Subcutaneous preadipocyte (primary cell): ENCODE measurements around the gene CD40LG. TPM values are rescaled to one million over a fixed set of nuclear protein-coding genes. Genes with fewer than 3 reads are reported as not detected.

ENCODE experiments used
- total RNA-seq: library from RNA; depleted of rRNA; stranded (reverse); fragments of >200 nt; gene quantifications from 2 replicates; pipeline ENCODE4 v1.2.3, GENCODE V29; 2012

CD40LG gene
- not detected in 2 replicates for total RNA-seq

DNA sequence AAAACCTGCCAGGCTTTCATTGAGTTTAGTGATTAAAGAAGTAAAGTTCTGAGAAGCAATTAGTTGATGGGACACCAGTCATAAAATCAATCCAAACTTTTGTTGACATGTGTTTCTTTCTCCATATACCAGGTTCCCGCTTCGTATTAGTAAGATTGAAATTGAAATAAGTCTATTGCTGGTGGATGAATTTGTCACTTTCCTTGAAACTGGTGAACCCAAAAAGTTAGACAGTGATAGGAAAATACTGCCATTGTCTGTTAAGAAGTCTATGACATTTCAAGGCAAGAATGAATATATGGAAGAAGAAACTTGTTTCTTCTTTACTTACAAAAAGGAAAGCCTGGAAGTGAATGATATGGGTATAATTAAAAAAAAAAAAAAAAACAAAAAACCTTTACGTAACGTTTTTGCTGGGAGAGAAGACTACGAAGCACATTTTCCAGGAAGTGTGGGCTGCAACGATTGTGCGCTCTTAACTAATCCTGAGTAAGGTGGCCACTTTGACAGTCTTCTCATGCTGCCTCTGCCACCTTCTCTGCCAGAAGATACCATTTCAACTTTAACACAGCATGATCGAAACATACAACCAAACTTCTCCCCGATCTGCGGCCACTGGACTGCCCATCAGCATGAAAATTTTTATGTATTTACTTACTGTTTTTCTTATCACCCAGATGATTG is at the start of gene CD40LG:
TSS of gene CD40LG (plus strand) at position 482 of the 684 bp plus-strand sequence. CDS start at position 573, 91 bp downstream.

Other genes starting within 250 kb of the CD40LG start
- gene BRS3, start 160.2 kb upstream of the CD40LG start, total RNA-seq, result not detected in 2 replicates
- gene HTATSF1, start 150.6 kb upstream of the CD40LG start, total RNA-seq, result 23.9 and 25.8 TPM in 2 replicates
- gene VGLL1, start 115.9 kb upstream of the CD40LG start, total RNA-seq, result not detected in 2 replicates
- gene ARHGEF6, start 132.8 kb downstream of the CD40LG start, total RNA-seq, result 9.2 and 10.4 TPM in 2 replicates
- gene RBMX, start 232.6 kb downstream of the CD40LG start, total RNA-seq, result 248 and 282 TPM in 2 replicates